Fibroblast of villous mesenchyme (primary cell): ENCODE data around the gene TSN. TPM values are rescaled to one million over a fixed set of nuclear protein-coding genes. Genes with fewer than 3 reads are reported as not detected.

Experiments
- DNase-seq: peaks from one replicate; pipeline ENCODE4 v3.0.0-alpha.2; 2010; ENCODE audit warnings: low read depth
- H3K4me3 ChIP-seq: 2 replicates; pipeline ENCODE4 v1.5.1; 2011; ENCODE audit warnings: low read depth, mild to moderate bottlenecking, low read length
- CTCF ChIP-seq: IDR thresholded peaks from 2 replicates; pipeline ENCODE4 v1.5.1; 2012; ENCODE audit warnings: low read depth, mild to moderate bottlenecking, low read length; ENCODE audit not compliant: insufficient read depth
- total RNA-seq: library from RNA; depleted of rRNA; stranded (reverse); fragments of >200 nt; gene quantifications from 2 replicates; pipeline ENCODE4 v1.2.3, GENCODE V29; 2012

Gene TSN
- total RNA-seq, 1 donor: 65.2 TPM

GRCh38 chr2:121746071-121746578, 9.3 kb upstream of the TSN start:
- DNase-seq: no peak
- no peak for TF ChIP-seq CTCF

GRCh38 chr2:121748202-121748601, 7.2 kb upstream of the TSN start:
- H3K4me3 ChIP-seq: no peak overlapping the region
- DNase-seq: peak; percentile 53
- peak; percentile 32 for TF ChIP-seq CTCF

More at GRCh38 chr2:121746071-121746578, 9.3 kb upstream of the TSN start:
- no peak overlapping the region for H3K4me3 ChIP-seq

- TF ChIP-seq CTCF: no peak
- peak overlapping the region; percentile 99 for H3K4me3 ChIP-seq
- DNase-seq: no peak
Observed at GRCh38 chr2:121754851-121755236, 607 bp upstream of the TSN start.

- TF ChIP-seq CTCF: no peak
- no peak overlapping the region for H3K4me3 ChIP-seq
- DNase-seq: no peak
Observed at GRCh38 chr2:121764681-121765228, 9.3 kb downstream of the TSN start.

- TF ChIP-seq CTCF: no peak
- DNase-seq: no peak
- H3K4me3 ChIP-seq: no peak overlapping the region
Observed at GRCh38 chr2:121766624-121767023, 11.2 kb downstream of the TSN start.

- H3K4me3 ChIP-seq: no peak overlapping the region
- TF ChIP-seq CTCF: no peak
- no peak for DNase-seq
Observed at GRCh38 chr2:121768143-121768755, 12.8 kb downstream of the TSN start.
